GM12878 (cell line): Measurements from ENCODE around the gene CDCP2. TPM values are rescaled to one million over a fixed set of nuclear protein-coding genes. Genes with fewer than 3 reads are reported as not detected.

ENCODE experiments used
- ATAC-seq: fragments of 200-7000 bp; cut with Tn5 transposase; 3 replicates; pipeline ENCODE4 v1.9.1; 2020; ENCODE audit warnings: mild to moderate bottlenecking, moderate library complexity
- BruUV-seq: library from RNA; stranded (reverse); fragments of 400-500 nt; replicated peaks from 2 replicates; lab custom pipeline; 2021; lab: Mats Ljungman, UMichigan
- CTCF ChIA-PET: fragments of 300-600 bp; sonication (Branson Sonifier 250); formaldehyde crosslinking; extraction: SDS; loops from one replicate; lab custom pipeline; 2021; ENCODE audit warnings: inconsistent platforms; lab: Yijun Ruan, JAX
- POLR2A ChIA-PET: fragments of 350-600 bp; formaldehyde crosslinking; extraction: SDS; loops from one replicate; lab custom pipeline; 2021; ENCODE audit warnings: inconsistent platforms; lab: Charles Lee
- RAD21 ChIA-PET: fragments of 300-600 bp; sonication (Branson Sonifier 250); formaldehyde crosslinking; loops from one replicate; lab custom pipeline; 2023; ENCODE audit warnings: antibody characterized with exemption; ENCODE audit not compliant: unreplicated experiment; lab: Charles Lee
- SMC1A ChIA-PET: fragments of 300-600 bp; sonication (Branson Sonifier 250); formaldehyde crosslinking; loops from one replicate; lab custom pipeline; 2023; ENCODE audit not compliant: unreplicated experiment, uncharacterized antibody; lab: Charles Lee
- DNase-seq: peaks from one replicate; pipeline ENCODE4 v3.0.0-alpha.2; 2011; ENCODE audit warnings: low read depth, low spot score
- FAIRE-seq: peaks from 3 replicates; lab custom pipeline; 2011; peaks lifted over from hg19 to GRCh38; lab: Jason Lieb, UNC
- H2AFZ ChIP-seq: 2 replicates; pipeline ENCODE4 v1.6.0; 2011; ENCODE audit warnings: low read depth, low read length, control low read depth; ENCODE audit not compliant: control insufficient read depth
- H3K27ac ChIP-seq: 2 replicates; pipeline ENCODE4 v1.5.1; 2011; ENCODE audit warnings: control low read depth; ENCODE audit not compliant: control insufficient read depth, insufficient read depth
- H3K27me3 ChIP-seq, 2 experiments: replicated peaks in 1 of 2; 2 replicates each; pipeline versions ENCODE4 v1.6.0 to v1.6.1; 2011; ENCODE audit warnings: low read length in 1 of 2; ENCODE audit not compliant: control insufficient read depth in 2 of 2, insufficient read depth in 2 of 2
- H3K36me3 ChIP-seq, 2 experiments: 2 replicates each; pipeline ENCODE4 v1.5.1; 2011; ENCODE audit warnings: low read length in 1 of 2; ENCODE audit not compliant: control insufficient read depth in 2 of 2, insufficient read depth in 2 of 2
- H3K4me1 ChIP-seq: 2 replicates; pipeline ENCODE4 v1.6.1; 2011; ENCODE audit warnings: mild to moderate bottlenecking, low read length, moderate library complexity, mixed read lengths; ENCODE audit not compliant: control insufficient read depth, insufficient read depth
- H3K4me2 ChIP-seq: 2 replicates; pipeline ENCODE4 v1.6.0; 2011; ENCODE audit warnings: control low read depth; ENCODE audit not compliant: control insufficient read depth, insufficient read depth
- H3K4me3 ChIP-seq: fragments of 200-600 bp; sonication (generic); 2 replicates; pipeline ENCODE4 v1.5.1; 2016
- H3K79me2 ChIP-seq: 2 replicates; pipeline ENCODE4 v1.6.0; 2011; ENCODE audit warnings: low read length; ENCODE audit not compliant: control insufficient read depth, insufficient read depth
- H3K9ac ChIP-seq: 2 replicates; pipeline ENCODE4 v1.8.0; 2011; ENCODE audit warnings: low read length, control low read depth, mixed read lengths; ENCODE audit not compliant: control insufficient read depth, insufficient read depth
- H3K9me3 ChIP-seq: replicated peaks from 3 replicates; pipeline ENCODE4 v1.5.1; 2011; ENCODE audit warnings: mild to moderate bottlenecking, low read length; ENCODE audit not compliant: control insufficient read depth, insufficient read depth
- H4K20me1 ChIP-seq: 2 replicates; pipeline ENCODE4 v1.6.0; 2011; ENCODE audit not compliant: control insufficient read depth, insufficient read depth
- KAT2A ChIP-seq: conservative IDR thresholded peaks from 2 replicates; pipeline ENCODE4 v1.6.1; 2011; ENCODE audit warnings: low read depth, low read length; ENCODE audit not compliant: control insufficient read depth
- PML ChIP-seq: IDR thresholded peaks from 2 replicates; pipeline ENCODE4 v1.6.1; 2012; ENCODE audit warnings: low read length, inconsistent platforms
- WGBS: methylation state at CpG from one replicate; pipeline ENCODE4 v1.1.6; 2016; ENCODE audit warnings: low lambda C conversion rate; ENCODE audit not compliant: insufficient replicate concordance, insufficient coverage; ENCODE audit errors: missing lambda C conversion rate; 5-methylcytosine and 5-hydroxymethylcytosine counted together
- in situ Hi-C: fragments of 300-500 bp; cut with MboI; formaldehyde crosslinking; loops from 9 replicates; pipeline ENCODE4 v1.14.3; 2018; ENCODE audit warnings: mixed read lengths
- intact Hi-C: fragments of 100-400 bp; cut with micrococcal nuclease; formaldehyde crosslinking; loops from one replicate; pipeline ENCODE4 v1.14.2; 2022; ENCODE audit not compliant: unreplicated experiment
- polyA plus RNA-seq, 11 experiments: library from polyadenylated mRNA; depleted of rRNA in 4 of 11; unstranded in 6 of 11; stranded (reverse) in 5 of 11; fragments of >200 nt; fragmentation: Nextera tagmentation in 4 of 11; fragmentation: Illumina TruSeq in 1 of 11; extraction: Ambion mirVana in 4 of 11; extraction: Trizol in 1 of 11; gene quantifications; 1 replicate in 1 of 11; 2 replicates in 10 of 11; pipeline versions ENCODE4 v1.2.1 to v1.2.3, GENCODE V29; 2011 to 2016; ENCODE audit warnings: inconsistent platforms in 2 of 11, missing spikeins in 2 of 11, low read depth in 1 of 11
- total RNA-seq, 4 experiments: library from RNA; depleted of rRNA in 3 of 4; stranded (reverse); fragments of >200 nt in 3 of 4; fragmentation: Illumina TruSeq in 1 of 4; extraction: Trizol in 1 of 4; gene quantifications; 2 replicates each; pipeline versions ENCODE4 v1.2.1 to v1.2.3, GENCODE V29; 2013 to 2021
- TF ChIP-seq, protein P1 (sequence below): fragments of 450-650 bp; IDR thresholded peaks from 2 replicates; pipeline ENCODE4 v1.6.1; 2017; ENCODE audit warnings: mild to moderate bottlenecking, moderate library complexity
- TF ChIP-seq, protein P2 (sequence below): fragments of 450-650 bp; IDR thresholded peaks from 2 replicates; pipeline ENCODE4 v1.6.1; 2016; ENCODE audit warnings: mild to moderate bottlenecking
- TF ChIP-seq, protein P3 (sequence below): IDR thresholded peaks from 2 replicates; pipeline ENCODE4 v1.6.1; 2012; ENCODE audit warnings: low read depth, low read length, improper control_type of control experiment
- TF ChIP-seq, protein P4 (sequence below): IDR thresholded peaks from 2 replicates; pipeline ENCODE4 v1.6.1; 2012; ENCODE audit warnings: low read depth, low read length, improper control_type of control experiment

The CDCP2 gene
- total and polyA plus RNA-seq, 10 of the 15 experiments (the other 5 are each of a cell fraction or from before 2014, with no cell fraction given) = 0.06 TPM; not detected in 9

DNA sequence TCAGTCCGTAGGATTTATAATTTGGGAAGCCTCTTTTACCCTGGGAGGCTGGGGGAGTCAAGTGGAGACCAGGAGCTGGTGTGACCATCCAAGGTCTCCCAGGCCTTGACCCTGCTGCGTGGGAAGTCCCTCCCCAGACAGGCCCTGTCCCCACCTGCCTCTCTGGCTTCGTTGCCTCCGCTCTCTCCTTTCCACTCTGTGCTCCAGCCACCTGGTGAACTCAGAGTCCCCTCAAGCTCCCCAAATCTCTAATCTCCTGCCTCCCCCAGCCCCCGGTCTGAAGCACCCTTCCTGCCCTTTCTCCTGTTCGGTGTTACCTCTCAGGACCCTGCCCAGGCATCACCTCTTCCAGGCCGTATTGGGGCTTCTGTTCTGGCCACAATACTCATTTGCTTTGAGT is 27.9 kb downstream of the CDCP2 start:
- WGBS = 50% methylated on average over 7 of the region's 7 CpGs
- FAIRE-seq = no peak
- ChIA-PET SMC1A (interaction anchor here (1.8 kb wide), 1 partner anchor 365 kb away, joined by 5 read pairs; no protein-coding TSS in a partner anchor), RAD21 (interaction anchor here (2.2 kb wide), 1 partner anchor 365 kb away, joined by 7 read pairs; no protein-coding TSS in a partner anchor), POLR2A (no interaction called here), CTCF (interaction anchor here (0.6 to 2.5 kb wide), 2 partner anchors 362 to 364 kb away, joined by 4 to 11 read pairs; no protein-coding TSS in a partner anchor)
- TF ChIP-seq KAT2A (no peak), PML (no peak)
- TF ChIP-seq, protein P1, sequence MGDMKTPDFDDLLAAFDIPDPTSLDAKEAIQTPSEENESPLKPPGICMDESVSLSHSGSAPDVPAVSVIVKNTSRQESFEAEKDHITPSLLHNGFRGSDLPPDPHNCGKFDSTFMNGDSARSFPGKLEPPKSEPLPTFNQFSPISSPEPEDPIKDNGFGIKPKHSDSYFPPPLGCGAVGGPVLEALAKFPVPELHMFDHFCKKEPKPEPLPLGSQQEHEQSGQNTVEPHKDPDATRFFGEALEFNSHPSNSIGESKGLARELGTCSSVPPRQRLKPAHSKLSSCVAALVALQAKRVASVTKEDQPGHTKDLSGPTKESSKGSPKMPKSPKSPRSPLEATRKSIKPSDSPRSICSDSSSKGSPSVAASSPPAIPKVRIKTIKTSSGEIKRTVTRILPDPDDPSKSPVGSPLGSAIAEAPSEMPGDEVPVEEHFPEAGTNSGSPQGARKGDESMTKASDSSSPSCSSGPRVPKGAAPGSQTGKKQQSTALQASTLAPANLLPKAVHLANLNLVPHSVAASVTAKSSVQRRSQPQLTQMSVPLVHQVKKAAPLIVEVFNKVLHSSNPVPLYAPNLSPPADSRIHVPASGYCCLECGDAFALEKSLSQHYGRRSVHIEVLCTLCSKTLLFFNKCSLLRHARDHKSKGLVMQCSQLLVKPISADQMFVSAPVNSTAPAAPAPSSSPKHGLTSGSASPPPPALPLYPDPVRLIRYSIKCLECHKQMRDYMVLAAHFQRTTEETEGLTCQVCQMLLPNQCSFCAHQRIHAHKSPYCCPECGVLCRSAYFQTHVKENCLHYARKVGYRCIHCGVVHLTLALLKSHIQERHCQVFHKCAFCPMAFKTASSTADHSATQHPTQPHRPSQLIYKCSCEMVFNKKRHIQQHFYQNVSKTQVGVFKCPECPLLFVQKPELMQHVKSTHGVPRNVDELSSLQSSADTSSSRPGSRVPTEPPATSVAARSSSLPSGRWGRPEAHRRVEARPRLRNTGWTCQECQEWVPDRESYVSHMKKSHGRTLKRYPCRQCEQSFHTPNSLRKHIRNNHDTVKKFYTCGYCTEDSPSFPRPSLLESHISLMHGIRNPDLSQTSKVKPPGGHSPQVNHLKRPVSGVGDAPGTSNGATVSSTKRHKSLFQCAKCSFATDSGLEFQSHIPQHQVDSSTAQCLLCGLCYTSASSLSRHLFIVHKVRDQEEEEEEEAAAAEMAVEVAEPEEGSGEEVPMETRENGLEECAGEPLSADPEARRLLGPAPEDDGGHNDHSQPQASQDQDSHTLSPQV = no peak
- TF ChIP-seq, protein P2, sequence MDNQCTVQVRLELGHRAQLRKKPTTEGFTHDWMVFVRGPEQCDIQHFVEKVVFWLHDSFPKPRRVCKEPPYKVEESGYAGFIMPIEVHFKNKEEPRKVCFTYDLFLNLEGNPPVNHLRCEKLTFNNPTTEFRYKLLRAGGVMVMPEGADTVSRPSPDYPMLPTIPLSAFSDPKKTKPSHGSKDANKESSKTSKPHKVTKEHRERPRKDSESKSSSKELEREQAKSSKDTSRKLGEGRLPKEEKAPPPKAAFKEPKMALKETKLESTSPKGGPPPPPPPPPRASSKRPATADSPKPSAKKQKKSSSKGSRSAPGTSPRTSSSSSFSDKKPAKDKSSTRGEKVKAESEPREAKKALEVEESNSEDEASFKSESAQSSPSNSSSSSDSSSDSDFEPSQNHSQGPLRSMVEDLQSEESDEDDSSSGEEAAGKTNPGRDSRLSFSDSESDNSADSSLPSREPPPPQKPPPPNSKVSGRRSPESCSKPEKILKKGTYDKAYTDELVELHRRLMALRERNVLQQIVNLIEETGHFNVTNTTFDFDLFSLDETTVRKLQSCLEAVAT = no peak
- TF ChIP-seq, protein P3, sequence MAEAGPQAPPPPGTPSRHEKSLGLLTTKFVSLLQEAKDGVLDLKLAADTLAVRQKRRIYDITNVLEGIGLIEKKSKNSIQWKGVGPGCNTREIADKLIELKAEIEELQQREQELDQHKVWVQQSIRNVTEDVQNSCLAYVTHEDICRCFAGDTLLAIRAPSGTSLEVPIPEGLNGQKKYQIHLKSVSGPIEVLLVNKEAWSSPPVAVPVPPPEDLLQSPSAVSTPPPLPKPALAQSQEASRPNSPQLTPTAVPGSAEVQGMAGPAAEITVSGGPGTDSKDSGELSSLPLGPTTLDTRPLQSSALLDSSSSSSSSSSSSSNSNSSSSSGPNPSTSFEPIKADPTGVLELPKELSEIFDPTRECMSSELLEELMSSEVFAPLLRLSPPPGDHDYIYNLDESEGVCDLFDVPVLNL = no peak
- TF ChIP-seq, protein P4, sequence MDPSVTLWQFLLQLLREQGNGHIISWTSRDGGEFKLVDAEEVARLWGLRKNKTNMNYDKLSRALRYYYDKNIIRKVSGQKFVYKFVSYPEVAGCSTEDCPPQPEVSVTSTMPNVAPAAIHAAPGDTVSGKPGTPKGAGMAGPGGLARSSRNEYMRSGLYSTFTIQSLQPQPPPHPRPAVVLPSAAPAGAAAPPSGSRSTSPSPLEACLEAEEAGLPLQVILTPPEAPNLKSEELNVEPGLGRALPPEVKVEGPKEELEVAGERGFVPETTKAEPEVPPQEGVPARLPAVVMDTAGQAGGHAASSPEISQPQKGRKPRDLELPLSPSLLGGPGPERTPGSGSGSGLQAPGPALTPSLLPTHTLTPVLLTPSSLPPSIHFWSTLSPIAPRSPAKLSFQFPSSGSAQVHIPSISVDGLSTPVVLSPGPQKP = no peak
- no peaks in the 10 kb centered on the region for H3K9me3 ChIP-seq
- H3K36me3 ChIP-seq = no peaks in the 10 kb centered on the region
- H3K27ac ChIP-seq = no peak overlapping the region
- no peaks in the 10 kb centered on the region; a peak in 1 of 4 replicates for H3K27me3 ChIP-seq
- H3K9ac ChIP-seq = no peak overlapping the region
- H4K20me1 ChIP-seq = no peaks in the 10 kb centered on the region
- in situ Hi-C loops = no loop called here
- intact Hi-C loops = no loop called here
- no peak for DNase-seq
- BruUV-seq = no TSS peak
- H3K4me1 ChIP-seq = no peaks in the 10 kb centered on the region
- H3K4me2 ChIP-seq = no peak overlapping the region
- no peak overlapping the region for H3K4me3 ChIP-seq
- no peaks in the 10 kb centered on the region for H3K79me2 ChIP-seq
- no peak overlapping the region for H2AFZ ChIP-seq
- no peak for ATAC-seq
